Endothelial cell of umbilical vein (primary cell): ENCODE measurements around the gene UBXN2A. TPM values are rescaled to one million over a fixed set of nuclear protein-coding genes. Genes with fewer than 3 reads are reported as not detected.

ENCODE experiments used
- Bru-seq: library from RNA; stranded (reverse); fragments of 400-500 nt; gene quantifications from one replicate; lab custom pipeline; 2021; lab: Mats Ljungman, UMichigan
- BruChase-seq, 2 experiments: library from RNA; stranded (reverse); fragments of 400-500 nt; gene quantifications; one replicate each; lab custom pipeline; 2021; lab: Mats Ljungman, UMichigan
- BruUV-seq: library from RNA; stranded (reverse); fragments of 400-500 nt; replicated peaks from 2 replicates; lab custom pipeline; 2021; lab: Mats Ljungman, UMichigan
- CTCF ChIA-PET: fragments of 300-600, 350-600 bp; sonication (Branson Sonifier 250); formaldehyde crosslinking; loops from one replicate; lab custom pipeline; 2021; ENCODE audit warnings: antibody characterized with exemption, inconsistent platforms; lab: Charles Lee
- POLR2A ChIA-PET: fragments of 300-600, 350-600 bp; sonication (Branson Sonifier 250); formaldehyde crosslinking; loops from one replicate; lab custom pipeline; 2021; ENCODE audit warnings: antibody characterized with exemption, inconsistent platforms; lab: Charles Lee
- DNase-seq: peaks from one replicate; pipeline ENCODE4 v3.0.0-alpha.2; 2011; ENCODE audit warnings: low read depth, low spot score
- FAIRE-seq: peaks from 2 replicates; lab custom pipeline; 2011; peaks lifted over from hg19 to GRCh38; lab: Jason Lieb, UNC
- H2AFZ ChIP-seq: 2 replicates; pipeline ENCODE4 v1.6.0; 2012; ENCODE audit warnings: low read depth, low read length, control low read depth, inconsistent platforms
- H3K27ac ChIP-seq: 2 replicates; pipeline ENCODE4 v1.5.1; 2011; ENCODE audit warnings: low read depth, mild to moderate bottlenecking, control low read depth, low read length, moderate library complexity; ENCODE audit not compliant: insufficient read depth
- H3K27me3 ChIP-seq, 2 experiments: 2 replicates each; pipeline versions ENCODE4 v1.6.0 to v1.6.1; 2011; ENCODE audit warnings: low read length in 2 of 2, mixed read lengths in 1 of 2; ENCODE audit not compliant: control insufficient read depth in 2 of 2, insufficient read depth in 2 of 2
- H3K36me3 ChIP-seq, 2 experiments: 2 replicates in 1 of 2; 3 replicates in 1 of 2; pipeline ENCODE4 v1.5.1; 2011; ENCODE audit warnings: low read length in 2 of 2, mild to moderate bottlenecking in 1 of 2, moderate library complexity in 1 of 2; ENCODE audit not compliant: control insufficient read depth in 2 of 2, insufficient read depth in 2 of 2; ENCODE audit errors: extremely low read depth in 1 of 2
- H3K4me1 ChIP-seq: 3 replicates; pipeline ENCODE4 v1.5.1; 2011; ENCODE audit warnings: mild to moderate bottlenecking, low read length; ENCODE audit not compliant: control insufficient read depth, insufficient read depth; ENCODE audit errors: extremely low read depth
- H3K4me2 ChIP-seq: 2 replicates; pipeline ENCODE4 v1.6.1; 2011; ENCODE audit warnings: low read length, control low read depth, mixed read lengths; ENCODE audit not compliant: insufficient read depth
- H3K4me3 ChIP-seq, 3 experiments: fragments of 200-600 bp in 1 of 3; sonication (generic), shearing (Covaris generic) in 1 of 3; replicated peaks in 1 of 3; 2 replicates each; pipeline ENCODE4 v1.5.1; 2011 to 2016; ENCODE audit warnings: control low read depth in 3 of 3, low read length in 3 of 3, mild to moderate bottlenecking in 2 of 3, inconsistent platforms in 1 of 3, low read depth in 1 of 3, moderate library complexity in 1 of 3; ENCODE audit not compliant: insufficient read depth in 1 of 3
- H3K79me2 ChIP-seq: 2 replicates; pipeline ENCODE4 v1.6.0; 2012; ENCODE audit warnings: low read length, inconsistent platforms; ENCODE audit not compliant: control insufficient read depth, insufficient read depth
- H3K9ac ChIP-seq: replicated peaks from 2 replicates; pipeline ENCODE3; 2011; ENCODE audit warnings: low read length, control low read depth; ENCODE audit not compliant: insufficient read depth; ENCODE audit errors: extremely low read depth
- H3K9me1 ChIP-seq: replicated peaks from 3 replicates; pipeline ENCODE4 v1.6.0; 2011; ENCODE audit warnings: mild to moderate bottlenecking, low read length; ENCODE audit not compliant: control insufficient read depth, insufficient read depth; ENCODE audit errors: extremely low read depth
- H3K9me3 ChIP-seq: replicated peaks from 2 replicates; pipeline ENCODE4 v1.5.1; 2012; ENCODE audit warnings: low read length, inconsistent platforms; ENCODE audit not compliant: control insufficient read depth, insufficient read depth
- H4K20me1 ChIP-seq: replicated peaks from 2 replicates; pipeline ENCODE3; 2011; ENCODE audit warnings: mild to moderate bottlenecking, low read length; ENCODE audit not compliant: control insufficient read depth, insufficient read depth; ENCODE audit errors: extremely low read depth
- POLR2A ChIP-seq: IDR thresholded peaks from 2 replicates; pipeline ENCODE4 v1.6.1; 2012; ENCODE audit warnings: low read depth, mild to moderate bottlenecking, control low read depth, low read length
- POLR2AphosphoS5 ChIP-seq: IDR thresholded peaks from 2 replicates; pipeline ENCODE4 v1.6.1; 2012; ENCODE audit warnings: low read depth, mild to moderate bottlenecking, control low read depth, low read length, moderate library complexity; ENCODE audit not compliant: insufficient read depth
- dilution Hi-C: fragments of 300-500 bp; cut with MboI; formaldehyde crosslinking; loops from one replicate; pipeline ENCODE4 v1.15.0; 2019; ENCODE audit warnings: low sequenced_read_pairs; ENCODE audit not compliant: extremely low pct_ligation_motif_present
- intact Hi-C: fragments of 100-400 bp; cut with micrococcal nuclease; formaldehyde crosslinking; loops from one replicate; pipeline ENCODE4 v1.10.0; 2022
- long read RNA-seq: library from polyadenylated mRNA; stranded (forward); transcript quantifications from one replicate; pipeline ENCODE4 v2.0.0, GENCODE V29; 2021
- polyA minus RNA-seq, 3 experiments: library from RNA; depleted of rRNA, polyadenylated mRNA; stranded (reverse); fragments of >200 nt; gene quantifications; 1 replicate in 1 of 3; 2 replicates in 2 of 3; pipeline ENCODE4 v1.2.3, GENCODE V29; 2011
- polyA plus RNA-seq, 4 experiments: library from polyadenylated mRNA; depleted of rRNA in 3 of 4; stranded (reverse) in 3 of 4; unstranded in 1 of 4; fragments of >200 nt; gene quantifications; 2 replicates each; pipeline versions ENCODE4 v1.2.1 to v1.2.3, GENCODE V29; 2011 to 2012; ENCODE audit warnings: missing spikeins in 1 of 4
- total RNA-seq: library from RNA; stranded (reverse); gene quantifications from 2 replicates; pipeline ENCODE4 v1.2.3, GENCODE V29; 2021
- TF ChIP-seq, protein P1 (sequence below), 2 donors: IDR thresholded peaks; 1 replicate in 1 of 2; 2 replicates in 1 of 2; pipeline ENCODE4 v1.5.1; 2011; ENCODE audit warnings: low read length in 2 of 2, mild to moderate bottlenecking in 2 of 2, moderate library complexity in 2 of 2, control low read depth in 1 of 2, inconsistent platforms in 1 of 2, low read depth in 1 of 2; ENCODE audit not compliant: insufficient read depth in 1 of 2; ENCODE audit errors: extremely low read depth in 1 of 2

UBXN2A gene, protein sequence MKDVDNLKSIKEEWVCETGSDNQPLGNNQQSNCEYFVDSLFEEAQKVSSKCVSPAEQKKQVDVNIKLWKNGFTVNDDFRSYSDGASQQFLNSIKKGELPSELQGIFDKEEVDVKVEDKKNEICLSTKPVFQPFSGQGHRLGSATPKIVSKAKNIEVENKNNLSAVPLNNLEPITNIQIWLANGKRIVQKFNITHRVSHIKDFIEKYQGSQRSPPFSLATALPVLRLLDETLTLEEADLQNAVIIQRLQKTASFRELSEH
- total RNA-seq (16.8 and 19.0 TPM in 2 replicates), polyA plus RNA-seq (2.8 and 3.6 TPM in 2 replicates), polyA minus RNA-seq (3.0 and 5.1 TPM in 2 replicates), Bru-seq, nascent RNA (percentile 67 among the genes with signal in this experiment), BruChase-seq, experiment 1, labeled RNA remaining after a 6-hour chase (percentile 69 among the genes with signal in this experiment), BruChase-seq, experiment 2, labeled RNA remaining after a 2-hour chase (percentile 68 among the genes with signal in this experiment)
- polyA plus RNA-seq (2011; cell fraction: cytosol; rRNA removed), result 6.6 and 6.7 TPM in 2 replicates
- 3.0 and 5.0 TPM in 2 replicates for polyA plus RNA-seq (2011; cell fraction: nucleus; rRNA removed)
- 9.8 and 12.5 TPM in 2 replicates for polyA plus RNA-seq (2012)
- polyA minus RNA-seq (2011; cell fraction: cytosol; rRNA and poly(A)+ RNA removed), result 6.2 TPM
- 4.4 and 5.5 TPM in 2 replicates for polyA minus RNA-seq (2011; cell fraction: nucleus; rRNA and poly(A)+ RNA removed)
- long read RNA-seq, full-length matches to known transcripts, result 31 of 52 reads
- long read RNA-seq, partial matches to known transcripts, result 0 of 52 reads
- long read RNA-seq, other reads (novel, unspliced or antisense), result 21 of 52 reads

DNA sequence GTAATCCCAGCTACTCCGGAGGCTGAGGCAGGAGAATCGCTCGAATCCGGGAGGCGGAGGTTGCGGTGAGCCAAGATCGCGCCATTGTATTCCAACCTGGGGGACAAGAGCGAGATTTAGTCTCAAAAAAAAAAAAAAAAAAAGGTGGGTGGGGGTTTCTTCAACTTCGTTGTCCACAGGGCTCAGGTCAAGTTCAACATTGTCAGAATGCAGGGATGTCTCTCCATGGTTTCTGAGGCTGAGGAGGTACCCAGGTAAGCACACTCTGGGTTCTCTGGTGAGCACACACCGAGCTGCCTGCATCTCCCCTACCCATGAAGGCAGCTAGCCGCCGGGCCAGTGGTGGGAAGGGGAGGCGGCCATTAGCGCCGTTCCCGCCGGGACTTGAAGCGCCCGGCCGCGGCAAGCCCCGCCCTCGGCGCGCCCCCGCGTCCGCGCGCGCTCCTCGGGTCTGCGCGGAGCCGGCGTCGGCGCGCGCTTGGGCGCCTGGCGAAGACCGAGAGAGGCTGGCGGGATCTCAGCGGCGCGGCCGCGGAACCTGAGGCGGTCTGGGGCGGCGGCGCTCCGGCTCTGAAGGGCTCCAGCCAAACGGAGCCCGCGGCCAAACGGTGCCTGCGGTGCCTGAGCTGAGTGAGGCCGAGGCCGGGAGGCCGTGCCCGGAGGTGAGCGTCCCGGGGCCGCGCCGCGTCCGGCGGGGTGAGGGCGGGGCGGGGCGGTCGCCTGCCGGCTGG is at the start of gene UBXN2A:
Gene UBXN2A (plus strand): TSS at position 477 of the 731 bp plus-strand sequence. CDS start 17,852 bp downstream, outside the sequence.
- peak; percentile 80 for DNase-seq
- H3K9ac ChIP-seq, result peak within 1 kb of the TSS; percentile 83
- ChIA-PET POLR2A (interaction anchor here (0.8 to 1.5 kb wide), 4 partner anchors 13 to 144 kb away, joined by 3 to 7 read pairs (median 6); partner anchors contain the start of gene ATAD2B), CTCF (interaction anchor here (1.2 to 3.0 kb wide), 4 partner anchors 13 to 144 kb away, joined by 3 to 31 read pairs (median 4); partner anchors contain the start of genes ATAD2B and TP53I3)
- H3K36me3 ChIP-seq, result no peaks in the 10 kb centered on the region
- H3K9me1 ChIP-seq, result no peaks in the 10 kb centered on the region
- peaks cover 15% of the 10 kb centered on the region for H3K4me1 ChIP-seq
- FAIRE-seq, result peak; percentile 54
- peak; percentile 77 for TF ChIP-seq POLR2A
- TF ChIP-seq POLR2AphosphoS5, result peak; percentile 96
- TF ChIP-seq, protein P1, sequence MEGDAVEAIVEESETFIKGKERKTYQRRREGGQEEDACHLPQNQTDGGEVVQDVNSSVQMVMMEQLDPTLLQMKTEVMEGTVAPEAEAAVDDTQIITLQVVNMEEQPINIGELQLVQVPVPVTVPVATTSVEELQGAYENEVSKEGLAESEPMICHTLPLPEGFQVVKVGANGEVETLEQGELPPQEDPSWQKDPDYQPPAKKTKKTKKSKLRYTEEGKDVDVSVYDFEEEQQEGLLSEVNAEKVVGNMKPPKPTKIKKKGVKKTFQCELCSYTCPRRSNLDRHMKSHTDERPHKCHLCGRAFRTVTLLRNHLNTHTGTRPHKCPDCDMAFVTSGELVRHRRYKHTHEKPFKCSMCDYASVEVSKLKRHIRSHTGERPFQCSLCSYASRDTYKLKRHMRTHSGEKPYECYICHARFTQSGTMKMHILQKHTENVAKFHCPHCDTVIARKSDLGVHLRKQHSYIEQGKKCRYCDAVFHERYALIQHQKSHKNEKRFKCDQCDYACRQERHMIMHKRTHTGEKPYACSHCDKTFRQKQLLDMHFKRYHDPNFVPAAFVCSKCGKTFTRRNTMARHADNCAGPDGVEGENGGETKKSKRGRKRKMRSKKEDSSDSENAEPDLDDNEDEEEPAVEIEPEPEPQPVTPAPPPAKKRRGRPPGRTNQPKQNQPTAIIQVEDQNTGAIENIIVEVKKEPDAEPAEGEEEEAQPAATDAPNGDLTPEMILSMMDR (IDR thresholded peaks at IDR 0.05; ENCODE audit: extremely low read depth in 1 of 2, insufficient read depth in 1 of 2, low read depth in 1 of 2, low read length in 2 of 2), result no peak
- BruUV-seq, result no TSS peak
- no peaks in the 10 kb centered on the region for H3K27me3 ChIP-seq
- no peaks in the 10 kb centered on the region for H3K9me3 ChIP-seq
- H4K20me1 ChIP-seq, result no peaks in the 10 kb centered on the region
- peak within 1 kb of the TSS; percentile 98 for H3K4me2 ChIP-seq
- H3K79me2 ChIP-seq, result peaks cover 35% of the 10 kb centered on the region
- H2AFZ ChIP-seq, result peak within 1 kb of the TSS; percentile 99
- peak within 1 kb of the TSS; percentile 50 to 92 (median 82) for H3K4me3 ChIP-seq
- peak within 1 kb of the TSS; percentile 78 for H3K27ac ChIP-seq
- intact Hi-C loops (loop anchor here (1.0 kb wide), 2 partner anchors 13 to 107 kb away; partner anchors contain the start of genes ATAD2B and WDCP), dilution Hi-C loops (no loop called here)
